ENCODE results near the gene CACNA1F. TPM values are rescaled to one million over a fixed set of nuclear protein-coding genes. Genes with fewer than 3 reads are reported as not detected.

The CACNA1F gene
- total RNA-seq, 1 experiment from 2014 or later = not detected

DNA sequence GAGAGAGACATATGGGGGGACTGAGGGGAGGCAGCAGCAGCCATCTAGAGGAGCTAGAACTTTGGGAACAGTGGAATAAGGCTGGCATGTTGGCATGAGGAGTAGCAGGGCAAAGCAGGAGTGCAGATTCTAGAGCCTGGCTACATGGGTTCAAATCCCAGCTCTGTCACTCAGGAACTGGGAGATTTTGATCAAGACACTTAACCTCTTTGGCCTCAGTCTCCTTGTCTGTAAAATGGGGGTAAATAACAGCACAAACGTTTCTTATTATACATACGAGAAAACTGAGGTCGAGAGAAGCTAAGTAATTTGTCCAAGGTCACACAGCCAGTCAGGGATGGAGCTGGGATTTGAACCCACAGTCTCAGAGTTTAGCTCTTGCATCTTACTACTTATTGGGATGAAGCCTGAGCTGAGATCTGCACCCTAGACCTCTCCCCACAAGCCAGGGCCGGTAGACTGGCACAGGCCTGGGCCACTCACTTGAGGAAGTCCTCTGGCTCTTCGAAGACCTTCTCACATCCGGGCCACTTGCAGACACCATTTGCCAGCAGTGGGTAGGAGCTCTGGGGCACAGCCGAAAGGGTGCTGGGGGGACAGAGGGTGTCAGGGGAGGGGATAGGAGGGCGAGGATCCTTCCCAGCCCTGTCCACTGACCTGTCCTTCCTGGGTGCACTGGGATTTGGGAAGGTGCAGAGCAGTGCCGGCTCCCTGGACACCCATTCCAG, 23.3 kb upstream of the CACNA1F start:
- Histone ChIP-seq H3K27ac (ENCODE audit: low read length) (no peak overlapping the region), H3K9ac (ENCODE audit: low read length) (no peak overlapping the region), H3K79me2 (ENCODE audit: low read length) (no peaks in the 10 kb centered on the region), H3K9me3 (ENCODE audit: low read length) (no peaks in the 10 kb centered on the region), H2AFZ (ENCODE audit: low read length) (no peak overlapping the region), H3K4me3 (ENCODE audit: low read length) (no peak overlapping the region), H3K4me1 (ENCODE audit: insufficient read depth, low read length) (no peaks in the 10 kb centered on the region), H3K4me2 (ENCODE audit: low read length) (no peak overlapping the region), H3F3A (ENCODE audit: low read length, unreplicated experiment) (no peaks in the 10 kb centered on the region), H4K20me1 (ENCODE audit: low read length) (no peaks in the 10 kb centered on the region), H3K9me2 (replicated peaks; ENCODE audit: low read length) (no peaks in the 10 kb centered on the region), H3K27me3 (ENCODE audit: low read length) (no peaks in the 10 kb centered on the region), H3K36me3 (ENCODE audit: low read depth, low read length) (no peaks in the 10 kb centered on the region)
- no TSS peak for BruUV-seq (replicated peaks)
- POLR2A ChIA-PET (ENCODE audit: unreplicated experiment) = interaction anchor here (0.6 kb wide), 1 partner anchor 21 kb away, joined by 3 read pairs; the partner anchor contains the start of gene CCDC22
- no peak for DNase-seq
- CTCF ChIA-PET = interaction anchor here (0.5 kb wide), 1 partner anchor 34 kb away, joined by 3 read pairs; no protein-coding TSS in a partner anchor
- ATAC-seq = no peak
- intact Hi-C loops (cut with micrococcal nuclease) = no loop called here
- TF ChIP-seq, protein P1, sequence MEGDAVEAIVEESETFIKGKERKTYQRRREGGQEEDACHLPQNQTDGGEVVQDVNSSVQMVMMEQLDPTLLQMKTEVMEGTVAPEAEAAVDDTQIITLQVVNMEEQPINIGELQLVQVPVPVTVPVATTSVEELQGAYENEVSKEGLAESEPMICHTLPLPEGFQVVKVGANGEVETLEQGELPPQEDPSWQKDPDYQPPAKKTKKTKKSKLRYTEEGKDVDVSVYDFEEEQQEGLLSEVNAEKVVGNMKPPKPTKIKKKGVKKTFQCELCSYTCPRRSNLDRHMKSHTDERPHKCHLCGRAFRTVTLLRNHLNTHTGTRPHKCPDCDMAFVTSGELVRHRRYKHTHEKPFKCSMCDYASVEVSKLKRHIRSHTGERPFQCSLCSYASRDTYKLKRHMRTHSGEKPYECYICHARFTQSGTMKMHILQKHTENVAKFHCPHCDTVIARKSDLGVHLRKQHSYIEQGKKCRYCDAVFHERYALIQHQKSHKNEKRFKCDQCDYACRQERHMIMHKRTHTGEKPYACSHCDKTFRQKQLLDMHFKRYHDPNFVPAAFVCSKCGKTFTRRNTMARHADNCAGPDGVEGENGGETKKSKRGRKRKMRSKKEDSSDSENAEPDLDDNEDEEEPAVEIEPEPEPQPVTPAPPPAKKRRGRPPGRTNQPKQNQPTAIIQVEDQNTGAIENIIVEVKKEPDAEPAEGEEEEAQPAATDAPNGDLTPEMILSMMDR (conservative IDR thresholded peaks at IDR 0.05; ENCODE audit: low read depth, low read length) = no peak
- TF ChIP-seq EZH2phosphoT487 (IDR thresholded peaks at IDR 0.05; ENCODE audit: borderline replicate concordance, low read length) (no peak), EZH2 (IDR thresholded peaks at IDR 0.05; ENCODE audit: low read length, unreplicated experiment) (no peak)

DNA sequence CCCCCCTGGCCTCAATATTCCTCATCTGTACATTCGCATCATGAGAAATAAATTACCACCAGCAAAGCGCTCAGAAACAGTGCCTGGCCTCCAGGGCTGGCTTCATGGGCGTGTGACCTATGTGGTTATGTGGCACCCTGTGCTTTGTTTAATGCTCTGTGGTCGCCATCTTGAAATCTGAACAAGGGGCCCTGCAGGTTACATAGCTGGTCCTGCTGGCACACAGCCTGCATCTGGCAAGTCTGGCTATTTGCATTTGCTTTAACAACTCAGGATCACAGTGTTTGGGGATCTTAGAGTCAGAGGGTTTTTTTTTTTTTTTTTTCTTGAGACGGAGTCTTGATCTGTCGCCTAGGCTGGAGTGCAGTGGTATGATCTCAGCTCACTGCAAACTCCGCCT, 21.5 kb upstream of the CACNA1F start:
- H2AFZ ChIP-seq (ENCODE audit: low read length) = no peak overlapping the region
- H3F3A ChIP-seq (ENCODE audit: low read length, unreplicated experiment) = no peaks in the 10 kb centered on the region
- intact Hi-C loops (cut with micrococcal nuclease) = no loop called here
- no peaks in the 10 kb centered on the region for H3K9me3 ChIP-seq (ENCODE audit: low read length)
- H3K79me2 ChIP-seq (ENCODE audit: low read length) = no peaks in the 10 kb centered on the region
- no peaks in the 10 kb centered on the region for H3K4me1 ChIP-seq (ENCODE audit: insufficient read depth, low read length)
- no peaks in the 10 kb centered on the region for H4K20me1 ChIP-seq (ENCODE audit: low read length)
- no peaks in the 10 kb centered on the region for H3K27me3 ChIP-seq (ENCODE audit: low read length)
- no peak overlapping the region for H3K27ac ChIP-seq (ENCODE audit: low read length)
- ATAC-seq = no peak
- no peak for DNase-seq
- ChIA-PET CTCF (no interaction called here), POLR2A (ENCODE audit: unreplicated experiment) (no interaction called here)
- H3K4me3 ChIP-seq (ENCODE audit: low read length) = no peak overlapping the region
- BruUV-seq (replicated peaks) = no TSS peak
- H3K4me2 ChIP-seq (ENCODE audit: low read length) = no peak overlapping the region
- no peaks in the 10 kb centered on the region for H3K9me2 ChIP-seq (replicated peaks; ENCODE audit: low read length)
- H3K36me3 ChIP-seq (ENCODE audit: low read depth, low read length) = no peaks in the 10 kb centered on the region
- no peak overlapping the region for H3K9ac ChIP-seq (ENCODE audit: low read length)
- TF ChIP-seq EZH2phosphoT487 (IDR thresholded peaks at IDR 0.05; ENCODE audit: borderline replicate concordance, low read length) = no peak
- no peak for TF ChIP-seq EZH2 (IDR thresholded peaks at IDR 0.05; ENCODE audit: low read length, unreplicated experiment)
- TF ChIP-seq, protein P1 (conservative IDR thresholded peaks at IDR 0.05; ENCODE audit: low read depth, low read length) = no peak

DNA sequence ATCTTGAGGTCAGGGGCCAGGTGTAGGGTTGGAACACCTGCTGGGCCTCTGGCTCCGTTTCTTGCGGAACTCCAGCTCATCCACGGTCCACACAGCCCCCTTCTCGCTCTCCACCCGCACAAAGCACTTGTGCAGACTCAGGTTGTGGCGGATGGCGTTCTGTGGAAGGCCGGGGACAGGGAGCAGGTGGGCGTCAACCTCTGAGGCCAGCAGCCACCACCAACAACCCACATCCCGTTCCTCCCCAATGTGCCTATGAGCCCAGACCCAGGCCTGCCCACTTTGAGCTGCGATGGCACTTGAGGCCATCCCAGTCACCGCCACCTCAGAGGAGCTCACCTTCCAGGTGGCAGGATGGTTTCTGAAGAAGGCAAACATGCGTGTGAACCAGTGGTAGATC, 18.2 kb upstream of the CACNA1F start:
- POLR2A ChIA-PET (ENCODE audit: unreplicated experiment) = no interaction called here
- no peak for ATAC-seq

More for the DNA sequence above, 18.2 kb upstream of the CACNA1F start:
- BruUV-seq (replicated peaks) = no TSS peak
- Histone ChIP-seq H3K79me2 (ENCODE audit: low read length) (no peaks in the 10 kb centered on the region), H3K4me1 (ENCODE audit: insufficient read depth, low read length) (no peaks in the 10 kb centered on the region), H3K4me3 (ENCODE audit: low read length) (no peak overlapping the region), H3K9me2 (replicated peaks; ENCODE audit: low read length) (no peaks in the 10 kb centered on the region), H3K36me3 (ENCODE audit: low read depth, low read length) (no peaks in the 10 kb centered on the region), H4K20me1 (ENCODE audit: low read length) (no peaks in the 10 kb centered on the region), H3K4me2 (ENCODE audit: low read length) (no peak overlapping the region), H2AFZ (ENCODE audit: low read length) (no peak overlapping the region), H3K27ac (ENCODE audit: low read length) (no peak overlapping the region), H3F3A (ENCODE audit: low read length, unreplicated experiment) (no peaks in the 10 kb centered on the region), H3K9me3 (ENCODE audit: low read length) (no peaks in the 10 kb centered on the region), H3K27me3 (ENCODE audit: low read length) (no peaks in the 10 kb centered on the region), H3K9ac (ENCODE audit: low read length) (no peak overlapping the region)
- DNase-seq = no peak
- TF ChIP-seq, protein P1 (conservative IDR thresholded peaks at IDR 0.05; ENCODE audit: low read depth, low read length) = no peak
- no peak for TF ChIP-seq EZH2phosphoT487 (IDR thresholded peaks at IDR 0.05; ENCODE audit: borderline replicate concordance, low read length)
- TF ChIP-seq EZH2 (IDR thresholded peaks at IDR 0.05; ENCODE audit: low read length, unreplicated experiment) = no peak
- intact Hi-C loops (cut with micrococcal nuclease) = no loop called here
- CTCF ChIA-PET = no interaction called here
